Spleen (tissue), 11 donors: ENCODE measurements around the gene PPM1H. TPM values are rescaled to one million over a fixed set of nuclear protein-coding genes. Genes with fewer than 3 reads are reported as not detected.

Source experiments
- DNase-seq: peaks from one replicate; pipeline ENCODE4 v3.0.0-alpha.2; 2020
- H3K27ac ChIP-seq, 8 donors: fragments of 200-600 bp; sonication (generic) in 7 of 8; 1 replicate in 4 of 8; 2 replicates in 4 of 8; pipeline versions ENCODE4 v1.5.0 to v1.8.0; 2016 to 2021; ENCODE audit warnings: inconsistent platforms in 4 of 8, mild to moderate bottlenecking in 4 of 8, moderate library complexity in 1 of 8
- H3K27me3 ChIP-seq, 7 donors: fragments of 200-600 bp; sonication (generic) in 6 of 7; replicated peaks in 1 of 7; 1 replicate in 4 of 7; 2 replicates in 3 of 7; pipeline versions ENCODE4 v1.5.0 to v1.8.0; 2016 to 2021; ENCODE audit warnings: inconsistent platforms in 3 of 7, mild to moderate bottlenecking in 1 of 7
- H3K36me3 ChIP-seq, 6 donors: fragments of 200-600 bp; sonication (generic) in 5 of 6; 1 replicate in 4 of 6; 2 replicates in 2 of 6; pipeline versions ENCODE4 v1.5.0 to v1.8.0; 2016 to 2021; ENCODE audit warnings: inconsistent platforms in 2 of 6
- H3K4me1 ChIP-seq, 6 donors: fragments of 200-600 bp; sonication (generic) in 5 of 6; 1 replicate in 3 of 6; 2 replicates in 3 of 6; pipeline versions ENCODE4 v1.5.0 to v1.8.0; 2016 to 2021; ENCODE audit warnings: inconsistent platforms in 3 of 6
- H3K4me3 ChIP-seq, 8 donors: fragments of 200-600 bp; sonication (generic) in 7 of 8; 1 replicate in 4 of 8; 2 replicates in 4 of 8; pipeline versions ENCODE4 v1.5.0 to v1.8.0; 2016 to 2021; ENCODE audit warnings: inconsistent platforms in 4 of 8, mild to moderate bottlenecking in 4 of 8, moderate library complexity in 2 of 8
- H3K9me3 ChIP-seq, 8 donors: fragments of 200-600 bp; sonication (generic) in 7 of 8; 1 replicate in 4 of 8; 2 replicates in 4 of 8; pipeline versions ENCODE4 v1.5.0 to v1.8.0; 2016 to 2021; ENCODE audit warnings: inconsistent platforms in 4 of 8
- CTCF ChIP-seq, 11 experiments: fragments of 200-600 bp in 7 of 11; fragments of 450-650 bp in 4 of 11; sonication (generic) in 4 of 11; IDR thresholded peaks in 8 of 11; conservative IDR thresholded peaks in 3 of 11; 1 replicate in 7 of 11; 2 replicates in 4 of 11; pipeline versions ENCODE4 v1.4.0 to v1.8.0; 2016 to 2021; ENCODE audit warnings: antibody characterized with exemption in 11 of 11, inconsistent platforms in 4 of 11, mild to moderate bottlenecking in 1 of 11
- POLR2A ChIP-seq, 3 donors: fragments of 450-650 bp; IDR thresholded peaks; one replicate each; pipeline ENCODE4 v1.5.1; 2017; ENCODE audit warnings: antibody characterized with exemption in 3 of 3, mild to moderate bottlenecking in 1 of 3
- POLR2AphosphoS5 ChIP-seq, 3 donors: sonication (generic); formaldehyde crosslinking; IDR thresholded peaks; one replicate each; pipeline ENCODE4 v1.5.1; 2017; ENCODE audit warnings: antibody characterized with exemption in 3 of 3
- WGBS, 5 donors: extraction: QIAGEN DNeasy Blood & Tissue Kit in 3 of 5; methylation state at CpG; one replicate each; pipeline versions ENCODE4 v1.1.5 to v1.1.7; 2013 to 2018; 5-methylcytosine and 5-hydroxymethylcytosine counted together
- intact Hi-C: fragments of 100-400 bp; cut with DNase I; formaldehyde crosslinking; loops from one replicate; pipeline ENCODE4 v1.15.0; 2023; ENCODE audit warnings: low total_unique reads
- polyA plus RNA-seq, 3 donors: library from polyadenylated mRNA; stranded (reverse); fragments of 200-250 nt; gene quantifications; one replicate each; pipeline ENCODE4 v1.2.1, GENCODE V29; 2013
- total RNA-seq, 7 donors: library from RNA; depleted of rRNA in 3 of 7; stranded (reverse); fragments of >200 nt in 3 of 7; fragmentation: NEBNext Ultra II Directional in 4 of 7; extraction: Animal tissue kit (Norgen Biotek cat#: 25700) in 4 of 7; gene quantifications; one replicate each; pipeline versions ENCODE4 v1.1.0 to v1.2.1, GENCODE V29; 2016 to 2021
- donor health status: healthy with polysubstance abuse.
- donor health status: DM: no; HTN: no; CAD: no; lungs with moderate emphysema.
- donor health status: DM: no; HTN: no; CAD: no.
- donor health status: Bipolar disorder and iron deficiency.
- donor health status: healthy.
- donor health status: DM: no; HTN: no; CAD: no.
- donor health status: DM: yes; HTN: yes; CAD: no.

The PPM1H gene
- total and polyA plus RNA-seq, 10 donors: 0.17 to 3.9 (median 1.9) TPM

GRCh38 chr12:62717643-62718042, 217.3 kb downstream of the PPM1H start:
- no peaks in the 10 kb centered on the region for H3K9me3 ChIP-seq
- no peak overlapping the region for H3K4me3 ChIP-seq
- DNase-seq: no peak
- no peaks in the 10 kb centered on the region for H3K36me3 ChIP-seq
- no peaks in the 10 kb centered on the region for H3K27me3 ChIP-seq
- intact Hi-C loops: no loop called here
- 88 to 92% (median 91%) methylated on average over 1 of the region's 1 CpG for WGBS, 5 donors
- no peak for TF ChIP-seq POLR2A (IDR thresholded peaks at IDR 0.05)
- TF ChIP-seq POLR2AphosphoS5 (IDR thresholded peaks at IDR 0.05): no peak
- H3K27ac ChIP-seq: no peak overlapping the region
- H3K4me1 ChIP-seq: peaks cover 0 to 11% (median 0%) of the 10 kb centered on the region in 6 donors

DNA sequence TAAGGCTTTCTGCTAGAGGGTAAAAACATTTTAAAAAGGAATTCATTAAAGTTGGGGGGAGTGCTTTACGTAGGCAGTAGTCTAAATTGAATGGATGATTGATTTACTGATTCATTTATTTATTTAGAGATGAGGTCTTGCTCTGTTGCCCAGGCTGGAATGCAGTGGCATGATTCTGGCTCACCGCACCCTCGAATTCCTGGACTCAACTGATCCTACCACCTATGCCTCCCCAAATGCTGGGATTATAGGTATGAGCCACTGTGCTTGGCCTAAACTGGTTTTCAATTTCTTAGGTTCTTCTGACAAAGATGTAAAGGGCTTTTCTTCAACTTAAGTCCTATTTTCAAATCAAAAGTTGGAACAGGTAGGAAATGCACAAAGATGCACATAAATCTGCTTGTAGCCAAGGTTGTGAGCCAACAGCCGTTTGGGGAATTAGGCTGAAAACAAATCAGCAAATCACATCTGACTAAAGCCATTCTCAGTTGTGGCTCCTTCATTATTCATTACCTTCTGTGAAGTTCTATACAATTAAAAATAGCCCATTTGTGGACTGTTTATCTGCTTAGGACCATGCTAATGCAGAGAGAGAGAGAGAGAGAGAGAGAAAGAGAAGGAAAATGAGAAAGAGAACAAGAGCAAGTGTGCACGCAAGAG, 218.0 kb downstream of the PPM1H start:
- no peak overlapping the region for H3K27ac ChIP-seq
- H3K9me3 ChIP-seq: no peaks in the 10 kb centered on the region
- intact Hi-C loops: no loop called here
- no peaks in the 10 kb centered on the region for H3K27me3 ChIP-seq
- no peak overlapping the region for H3K4me3 ChIP-seq
- H3K36me3 ChIP-seq: no peaks in the 10 kb centered on the region
- WGBS, 5 donors: 85 to 94% (median 87%) methylated on average over 5 of the region's 5 CpGs
- no peak for TF ChIP-seq POLR2AphosphoS5 (IDR thresholded peaks at IDR 0.05)
- no peak for TF ChIP-seq POLR2A (IDR thresholded peaks at IDR 0.05)
- H3K4me1 ChIP-seq: peaks cover 0 to 12% (median under 1%) of the 10 kb centered on the region in 6 donors
- DNase-seq: no peak

- no peaks in the 10 kb centered on the region for H3K9me3 ChIP-seq
- H3K27ac ChIP-seq: peak overlapping the region in 1 of 8 donors; percentile 46
- H3K4me3 ChIP-seq: no peak overlapping the region
- H3K36me3 ChIP-seq: no peaks in the 10 kb centered on the region
- 65 to 94% (median 83%) methylated on average over 3 of the region's 3 CpGs for WGBS, 5 donors
- TF ChIP-seq CTCF (IDR thresholded peaks at IDR 0.05 in 8 of 11, conservative IDR thresholded peaks at IDR 0.05 in 3 of 11) (no peak), POLR2AphosphoS5 (IDR thresholded peaks at IDR 0.05) (no peak), POLR2A (IDR thresholded peaks at IDR 0.05) (no peak)
- no peak for DNase-seq
- intact Hi-C loops: no loop called here
- no peaks in the 10 kb centered on the region for H3K27me3 ChIP-seq
- peaks cover 0 to 12% (median 2%) of the 10 kb centered on the region in 6 donors for H3K4me1 ChIP-seq
Observed at GRCh38 chr12:62716037-62716436, 218.9 kb downstream of the PPM1H start.

DNA sequence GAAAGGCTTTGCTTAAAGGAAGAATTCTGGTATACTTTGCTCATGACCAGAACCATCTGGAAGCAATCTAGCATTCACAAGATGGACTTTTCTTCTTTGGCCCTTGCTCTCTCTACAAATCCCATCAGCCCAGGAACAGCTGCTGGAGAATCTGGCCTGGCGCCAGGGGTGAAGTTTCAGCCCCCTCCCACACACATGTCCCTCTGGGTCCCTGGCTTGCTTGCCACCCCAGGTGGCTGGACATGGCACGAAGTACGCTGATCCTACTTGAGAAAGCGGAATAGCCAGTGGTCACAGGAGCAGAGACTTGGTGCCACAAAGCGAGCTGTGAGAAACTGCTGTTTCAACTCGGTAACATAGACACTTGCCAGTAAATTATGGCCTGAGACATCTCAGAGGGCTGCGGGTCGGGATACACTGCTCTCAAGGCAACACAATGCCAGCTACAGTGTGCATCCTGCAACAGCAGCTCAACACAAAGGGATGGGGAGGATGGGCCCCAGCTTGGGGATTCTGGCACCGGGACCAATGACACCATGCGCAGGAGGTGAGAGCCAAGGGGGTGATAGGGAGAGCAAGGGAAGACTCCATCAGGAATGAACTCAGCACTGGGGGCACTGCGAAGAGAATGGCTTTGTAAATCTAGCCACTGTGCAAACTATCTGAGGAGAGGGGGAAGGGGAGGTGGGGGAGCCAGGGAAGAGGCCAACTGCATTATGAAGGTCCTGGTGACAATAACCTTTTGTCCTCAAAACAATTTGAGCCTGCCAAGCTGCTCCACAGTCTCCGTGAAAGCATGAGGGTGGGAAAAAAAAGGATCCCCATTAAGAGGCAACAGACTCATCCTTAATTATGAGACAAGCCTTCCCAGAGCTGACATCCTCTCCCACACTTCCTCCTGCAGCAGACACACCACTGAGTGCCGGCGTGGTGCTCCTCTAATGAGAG, 219.9 kb downstream of the PPM1H start:
- H3K4me3 ChIP-seq: no peak overlapping the region
- no peaks in the 10 kb centered on the region for H3K9me3 ChIP-seq
- H3K27me3 ChIP-seq: no peaks in the 10 kb centered on the region
- WGBS, 5 donors: 69 to 82% (median 75%) methylated on average over 14 of the region's 14 CpGs
- H3K27ac ChIP-seq: peak overlapping the region in 6 of 8 donors; percentile 32 to 46 (median 38)
- DNase-seq: no peak
- no peak for TF ChIP-seq POLR2A (IDR thresholded peaks at IDR 0.05)
- no peak for TF ChIP-seq CTCF (IDR thresholded peaks at IDR 0.05 in 8 of 11, conservative IDR thresholded peaks at IDR 0.05 in 3 of 11)
- peak in 1 of 3 donors; percentile 45 for TF ChIP-seq POLR2AphosphoS5 (IDR thresholded peaks at IDR 0.05)
- H3K4me1 ChIP-seq: peaks cover 0 to 12% (median 0%) of the 10 kb centered on the region in 6 donors
- intact Hi-C loops: no loop called here
- H3K36me3 ChIP-seq: no peaks in the 10 kb centered on the region
